ENCODE measurements around the gene TMEM170A. TPM values are rescaled to one million over a fixed set of nuclear protein-coding genes. Genes with fewer than 3 reads are reported as not detected.

Gene TMEM170A
- total RNA-seq, 1 experiment from 2014 or later = 34.5 TPM

DNA sequence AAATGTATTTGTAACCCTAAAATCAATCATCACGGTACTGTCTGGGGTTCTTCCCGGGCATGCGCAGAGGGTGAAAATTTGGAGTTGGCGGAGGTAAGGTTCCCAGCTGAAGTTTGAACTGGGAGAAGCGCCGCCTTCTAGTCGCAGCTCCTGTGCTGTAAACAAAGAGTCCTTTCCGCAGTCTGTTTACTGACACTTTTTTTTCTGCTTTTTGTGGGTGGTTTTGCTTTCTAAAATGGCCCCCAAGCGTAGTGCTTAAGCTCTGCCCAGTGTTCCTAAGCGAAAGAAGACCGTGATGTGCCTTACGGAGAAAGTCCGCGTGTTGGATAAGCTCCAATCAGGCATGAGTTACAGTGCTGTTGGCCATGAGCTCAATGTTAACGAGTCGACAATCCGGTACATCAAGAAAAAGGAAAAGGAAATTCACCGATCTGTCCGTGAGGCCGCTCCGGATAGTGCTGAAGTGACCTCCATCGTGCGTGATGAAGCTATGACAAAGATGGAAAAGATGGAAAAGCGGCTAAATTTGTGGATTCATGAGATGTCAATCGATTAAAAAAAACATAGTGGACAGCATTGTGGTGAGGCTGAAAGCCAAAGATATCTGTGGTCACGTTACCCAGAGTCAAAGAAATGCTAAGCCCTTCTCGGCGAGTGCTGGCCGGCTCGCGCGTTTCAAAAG lies 30.6 kb downstream of the TMEM170A start:
- H2AFZ ChIP-seq (ENCODE audit: low read depth, low read length, poor library complexity, severe bottlenecking) = peak overlapping the region; percentile 97
- TF ChIP-seq YY1 (IDR thresholded peaks at IDR 0.05; ENCODE audit: extremely low read depth, insufficient replicate concordance, low read depth, low read length) (peak; percentile 7), SP1 (IDR thresholded peaks at IDR 0.05; ENCODE audit: low read depth) (no peak), CEBPB (IDR thresholded peaks at IDR 0.05; ENCODE audit: low read depth) (no peak)
- ChIA-PET CTCF (interaction anchor here (1.0 to 1.9 kb wide), 2 partner anchors 31 to 235 kb away, joined by 3 to 4 read pairs; partner anchors contain the start of gene TMEM170A), POLR2A (interaction anchor here (0.5 kb wide), 1 partner anchor 300 kb away, joined by 3 read pairs; no protein-coding TSS in a partner anchor), RAD21 (ENCODE audit: low non-redundant PET in 1 of 2, low total read pairs in 2 of 2, uncharacterized antibody in 2 of 2, unreplicated experiment in 2 of 2) (no interaction called here)
- peak overlapping the region; percentile 67; the same call in 1 of the 2 replicates for H3K27ac ChIP-seq (ENCODE audit: low read depth, low read length)
- H3K4me1 ChIP-seq (ENCODE audit: control insufficient read depth in 1 of 2, insufficient read depth in 2 of 2, low read length in 2 of 2) = peaks cover 0 to 20% of the 10 kb centered on the region in 2 experiments; a peak in 3 of 4 replicates
- H3K4me3 ChIP-seq (replicated peaks in 1 of 2; ENCODE audit: low read depth in 1 of 2, low read length in 2 of 2) = peak overlapping the region; percentile 53 to 79
- no peaks in the 10 kb centered on the region for H3K36me3 ChIP-seq (ENCODE audit: control insufficient read depth in 1 of 2, insufficient read depth in 2 of 2, low read length in 2 of 2)
- DNase-seq (ENCODE audit: low read depth, low spot score) (no peak), ATAC-seq (peak; percentile 46)
- no peaks in the 10 kb centered on the region for H3K9me3 ChIP-seq (ENCODE audit: control insufficient read depth in 1 of 2, insufficient read depth in 1 of 2, low read depth in 1 of 2, low read length in 2 of 2)
- 0 out of 2 replicates have a peak, but pooled peaks cover 4% of the 10 kb centered on the region for H4K20me1 ChIP-seq (ENCODE audit: insufficient read depth)
- intact Hi-C loops (cut with micrococcal nuclease) = no loop called here
- no peaks in the 10 kb centered on the region for H3K27me3 ChIP-seq (ENCODE audit: insufficient read depth, low read length)
- H3K4me2 ChIP-seq (ENCODE audit: low read length) = peak overlapping the region; percentile 95
- no TSS peak for BruUV-seq (replicated peaks)
- H3K9ac ChIP-seq (ENCODE audit: low read length) = peak overlapping the region; percentile 83
- peaks cover 37% of the 10 kb centered on the region for H3K79me2 ChIP-seq (ENCODE audit: insufficient read depth, low read length)
- no peaks in the 10 kb centered on the region for H3K9me2 ChIP-seq (ENCODE audit: insufficient read depth)

DNA sequence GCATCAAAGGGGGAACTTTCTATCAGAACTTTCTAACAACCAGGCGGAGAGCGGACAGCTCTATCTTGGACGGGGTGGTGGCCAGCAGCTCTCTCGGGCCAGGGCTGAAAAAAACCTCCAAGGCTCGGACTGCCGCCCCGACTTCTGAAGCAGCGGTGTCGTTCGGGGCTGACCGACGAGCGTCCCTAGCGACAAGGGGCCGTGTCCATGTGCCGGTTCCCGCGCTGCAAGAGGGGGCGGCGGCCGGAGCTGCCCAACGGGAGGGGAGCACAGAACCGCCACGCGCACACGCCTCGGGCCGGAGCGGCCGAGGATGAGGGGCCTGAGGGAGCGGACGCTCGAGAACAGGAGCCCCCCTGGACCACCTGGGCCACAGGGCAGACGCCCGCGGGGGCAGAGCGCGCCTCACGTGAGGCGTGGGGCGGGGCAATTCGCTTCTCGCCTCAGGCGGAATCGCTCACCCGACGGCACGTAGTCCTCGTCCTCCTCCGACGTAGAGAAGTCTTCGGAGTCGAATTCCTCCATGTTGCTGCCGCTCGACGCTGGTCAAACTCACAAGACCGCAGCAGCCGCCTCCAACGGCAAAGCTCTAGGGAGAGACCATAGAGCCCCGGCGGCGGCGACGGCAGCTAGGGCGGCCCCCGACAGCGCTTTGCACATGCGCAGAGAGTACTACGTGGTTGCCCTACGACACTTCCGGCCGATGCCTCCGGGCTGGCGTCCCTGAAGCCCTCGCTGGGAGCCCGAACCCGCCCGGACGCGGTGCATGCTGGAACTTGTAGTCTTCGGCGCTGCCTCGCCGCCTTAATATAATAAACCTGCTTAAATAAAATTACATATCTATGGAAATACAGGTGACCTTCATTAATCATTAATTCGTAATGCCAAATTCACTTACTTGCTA lies 31.4 kb downstream of the TMEM170A start, which contains the start of gene CFDP1:
Gene CFDP1, minus strand, starts transcription at position 676 of the 904 bp plus-strand sequence. Its CDS starts 151 bp downstream, at position 525.
- TF ChIP-seq, protein P1, sequence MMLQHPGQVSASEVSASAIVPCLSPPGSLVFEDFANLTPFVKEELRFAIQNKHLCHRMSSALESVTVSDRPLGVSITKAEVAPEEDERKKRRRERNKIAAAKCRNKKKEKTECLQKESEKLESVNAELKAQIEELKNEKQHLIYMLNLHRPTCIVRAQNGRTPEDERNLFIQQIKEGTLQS (IDR thresholded peaks at IDR 0.05) = no peak
- TF ChIP-seq POLR2A (IDR thresholded peaks at IDR 0.05; ENCODE audit: borderline replicate concordance, extremely low read depth, insufficient read depth, insufficient read length) (peak; percentile 61), EGR1 (IDR thresholded peaks at IDR 0.05; ENCODE audit: low read depth) (peak; percentile 76), SIN3A (IDR thresholded peaks at IDR 0.05; ENCODE audit: low read depth) (peak; percentile 91), YY1 (IDR thresholded peaks at IDR 0.05; ENCODE audit: extremely low read depth, insufficient replicate concordance, low read depth, low read length) (peak; percentile 35), EZH2 (IDR thresholded peaks at IDR 0.05) (no peak), POLR2AphosphoS5 (IDR thresholded peaks at IDR 0.05; ENCODE audit: low read depth, low read length) (peak; percentile 86), CBX3 (IDR thresholded peaks at IDR 0.05; ENCODE audit: low read depth) (peak; percentile 79), CEBPB (IDR thresholded peaks at IDR 0.05; ENCODE audit: low read depth) (no peak), FOSL1 (IDR thresholded peaks at IDR 0.05; ENCODE audit: low read depth) (0 out of 2 replicates have a peak, but pooled peaks have one; percentile 0)
- TF ChIP-seq, protein P2, sequence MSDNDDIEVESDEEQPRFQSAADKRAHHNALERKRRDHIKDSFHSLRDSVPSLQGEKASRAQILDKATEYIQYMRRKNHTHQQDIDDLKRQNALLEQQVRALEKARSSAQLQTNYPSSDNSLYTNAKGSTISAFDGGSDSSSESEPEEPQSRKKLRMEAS (IDR thresholded peaks at IDR 0.05) = peak; percentile 99
- Histone ChIP-seq H2AFZ (ENCODE audit: low read depth, low read length, poor library complexity, severe bottlenecking) (peak within 1 kb of the TSS; percentile 97), H3K27me3 (ENCODE audit: insufficient read depth, low read length) (no peaks in the 10 kb centered on the region), H3K9me2 (ENCODE audit: insufficient read depth) (no peaks in the 10 kb centered on the region), H3K4me1 (ENCODE audit: control insufficient read depth in 1 of 2, insufficient read depth in 2 of 2, low read length in 2 of 2) (peaks cover 0 to 20% of the 10 kb centered on the region in 2 experiments; a peak in 3 of 4 replicates), H3K79me2 (ENCODE audit: insufficient read depth, low read length) (peaks cover 45% of the 10 kb centered on the region), H3K9ac (ENCODE audit: low read length) (peak within 1 kb of the TSS; percentile 83), H3K9me3 (ENCODE audit: control insufficient read depth in 1 of 2, insufficient read depth in 1 of 2, low read depth in 1 of 2, low read length in 2 of 2) (no peaks in the 10 kb centered on the region), H4K20me1 (ENCODE audit: insufficient read depth) (0 out of 2 replicates have a peak, but pooled peaks cover 4% of the 10 kb centered on the region), H3K27ac (ENCODE audit: low read depth, low read length) (peak within 1 kb of the TSS; percentile 67), H3K36me3 (ENCODE audit: control insufficient read depth in 1 of 2, insufficient read depth in 2 of 2, low read length in 2 of 2) (no peaks in the 10 kb centered on the region), H3K4me2 (ENCODE audit: low read length) (peak within 1 kb of the TSS; percentile 95), H3K4me3 (replicated peaks in 1 of 2; ENCODE audit: low read depth in 1 of 2, low read length in 2 of 2) (peak within 1 kb of the TSS; percentile 53 to 79)
- ChIA-PET CTCF (interaction anchor here (0.8 to 1.9 kb wide), 3 partner anchors 32 to 1738 kb away, joined by 3 to 4 read pairs (median 3); partner anchors contain the start of gene TMEM170A), POLR2A (interaction anchor here (0.5 kb wide), 1 partner anchor 301 kb away, joined by 3 read pairs; no protein-coding TSS in a partner anchor), RAD21 (ENCODE audit: low non-redundant PET in 1 of 2, low total read pairs in 2 of 2, uncharacterized antibody in 2 of 2, unreplicated experiment in 2 of 2) (no interaction called here)
- ATAC-seq = peak; percentile 94
- BruUV-seq (replicated peaks) = TSS peak; percentile 62
- DNase-seq (ENCODE audit: low read depth, low spot score) = peak; percentile 88
- intact Hi-C loops (cut with micrococcal nuclease) = no loop called here

All from HCT116 (cell line).